KBM-7 (cell line): ENCODE results near the gene TRAPPC1.
"Not testable (repeated sequence)": the region's sequence is repeated elsewhere in the genome, so short reads cannot be mapped to it uniquely, and the experiment has no call there.

Experiments
- DNase-seq: peaks from one replicate; pipeline ENCODE4 v3.0.0-alpha.2; 2015
- in situ Hi-C: fragments of 300-500 bp; cut with MboI; formaldehyde crosslinking; loops from 2 replicates; pipeline ENCODE4 v1.14.3; 2020; ENCODE audit warnings: low sequenced_read_pairs, low pct_unique_long_range_greater_than_20kb, mixed read lengths

TRAPPC1 gene, protein sequence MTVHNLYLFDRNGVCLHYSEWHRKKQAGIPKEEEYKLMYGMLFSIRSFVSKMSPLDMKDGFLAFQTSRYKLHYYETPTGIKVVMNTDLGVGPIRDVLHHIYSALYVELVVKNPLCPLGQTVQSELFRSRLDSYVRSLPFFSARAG

DNA sequence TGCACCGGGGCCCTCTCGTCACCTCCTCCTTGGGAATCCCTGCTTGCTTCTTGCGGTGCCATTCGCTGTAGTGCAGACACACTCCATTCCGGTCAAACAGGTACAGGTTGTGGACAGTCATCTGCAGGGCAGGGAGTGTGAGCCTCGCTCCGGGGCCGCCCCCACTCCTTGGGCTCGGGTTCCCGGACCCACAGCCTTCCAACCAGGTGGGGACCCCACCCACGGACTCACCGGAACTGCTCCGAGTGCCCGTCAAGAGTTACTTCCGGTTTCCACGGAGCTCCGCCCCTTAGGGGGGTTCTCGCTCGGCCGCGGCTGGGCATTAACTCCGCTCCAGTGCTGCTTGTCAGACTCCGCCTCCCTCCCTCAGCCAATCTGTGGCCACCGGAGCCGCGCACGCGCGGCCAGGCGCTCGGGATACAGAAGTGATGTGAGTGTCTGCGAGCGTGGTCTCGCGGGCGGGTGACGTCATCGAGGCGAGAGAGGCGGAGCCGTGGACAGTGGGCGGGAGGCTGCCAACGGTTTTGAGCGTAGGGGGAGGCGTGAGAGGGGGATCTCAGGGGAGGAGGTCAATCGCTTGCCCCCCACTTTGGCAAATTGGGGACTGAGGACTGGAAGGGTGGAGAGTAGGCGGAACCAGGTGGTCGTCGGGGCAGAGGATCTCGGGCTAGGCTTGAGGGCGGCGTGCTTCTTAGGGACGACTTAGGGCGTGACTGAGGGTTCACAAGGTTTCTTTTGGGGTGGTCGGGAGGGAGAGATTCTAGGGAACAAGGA lies at the start of gene TRAPPC1, which contains the start of gene CNTROB:
Gene TRAPPC1, minus strand, starts transcription at position 238 of the 774 bp plus-strand sequence. Its CDS starts 117 bp downstream, at position 121.
Gene CNTROB, plus strand, starts transcription at position 498 of the 774 bp plus-strand sequence. CDS start 874 bp downstream, outside the sequence.
- DNase-seq = peak; percentile 99
- in situ Hi-C loops = no loop called here

DNA sequence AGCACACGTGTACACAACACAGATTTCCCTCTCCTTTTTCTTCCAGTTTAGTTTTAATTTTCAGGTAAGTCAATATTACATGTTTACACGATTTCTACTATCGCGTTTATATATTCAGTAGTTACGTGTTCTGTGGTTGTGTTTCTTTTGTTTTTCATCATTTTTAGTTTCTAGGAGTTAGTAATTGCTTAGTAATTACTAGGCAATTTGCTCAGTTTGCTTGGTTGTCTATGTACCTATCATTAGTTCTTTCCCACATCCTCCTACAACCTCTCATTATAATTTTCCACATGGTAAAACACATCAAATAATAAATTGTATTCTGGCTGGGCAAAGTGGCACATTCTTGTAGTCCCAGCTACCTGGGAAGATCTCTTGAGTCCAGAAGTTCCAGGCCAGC lies 46.1 kb upstream of the TRAPPC1 start:
- DNase-seq = no peak

DNA sequence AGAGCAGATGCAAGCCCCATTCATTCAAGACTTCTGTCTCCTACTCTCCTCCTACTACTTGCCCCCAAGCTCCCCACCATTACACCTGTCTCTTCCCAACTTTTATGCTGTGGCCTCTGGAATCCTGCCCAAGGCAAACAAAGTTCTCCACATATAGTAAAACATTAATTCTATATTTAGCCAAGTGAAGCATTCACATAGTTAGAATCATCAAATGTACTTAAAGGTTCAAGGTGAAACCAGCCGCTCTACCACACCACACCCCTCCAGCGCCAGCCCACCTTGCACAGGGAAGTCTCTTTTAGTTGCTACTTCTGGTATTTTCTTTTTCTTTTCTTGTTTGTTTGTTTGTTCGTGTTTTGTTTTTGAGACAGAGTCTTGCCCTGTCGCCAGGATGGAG lies 45.3 kb upstream of the TRAPPC1 start:
- in situ Hi-C loops = no loop called here
- no peak for DNase-seq

More for the DNA sequence above, 46.1 kb upstream of the TRAPPC1 start:
- in situ Hi-C loops = no loop called here

DNA sequence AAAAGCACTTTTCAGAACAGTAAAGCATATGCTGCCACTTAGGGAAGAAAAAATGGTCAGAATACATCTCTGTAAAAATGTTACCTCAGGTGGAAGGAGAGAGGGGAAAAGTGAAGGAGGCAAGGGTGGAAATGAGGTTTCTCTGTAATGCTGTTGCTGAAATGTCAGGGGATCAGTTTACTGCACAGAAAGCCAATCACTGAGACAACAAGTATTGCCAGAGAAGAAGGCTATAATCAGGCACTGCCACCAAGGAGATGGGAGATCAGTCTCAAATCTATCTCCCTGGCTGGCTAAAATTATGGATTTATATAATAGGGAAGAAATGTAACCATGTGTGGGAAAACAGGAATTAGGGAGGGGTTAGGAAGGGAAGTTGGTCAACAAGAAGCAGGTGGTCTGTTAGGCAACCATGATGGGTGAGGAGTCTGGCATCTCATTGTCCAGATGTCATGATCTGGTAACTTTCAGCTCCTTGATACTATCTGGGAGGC lies 42.9 kb upstream of the TRAPPC1 start:
- in situ Hi-C loops = no loop called here
- DNase-seq = no peak

DNA sequence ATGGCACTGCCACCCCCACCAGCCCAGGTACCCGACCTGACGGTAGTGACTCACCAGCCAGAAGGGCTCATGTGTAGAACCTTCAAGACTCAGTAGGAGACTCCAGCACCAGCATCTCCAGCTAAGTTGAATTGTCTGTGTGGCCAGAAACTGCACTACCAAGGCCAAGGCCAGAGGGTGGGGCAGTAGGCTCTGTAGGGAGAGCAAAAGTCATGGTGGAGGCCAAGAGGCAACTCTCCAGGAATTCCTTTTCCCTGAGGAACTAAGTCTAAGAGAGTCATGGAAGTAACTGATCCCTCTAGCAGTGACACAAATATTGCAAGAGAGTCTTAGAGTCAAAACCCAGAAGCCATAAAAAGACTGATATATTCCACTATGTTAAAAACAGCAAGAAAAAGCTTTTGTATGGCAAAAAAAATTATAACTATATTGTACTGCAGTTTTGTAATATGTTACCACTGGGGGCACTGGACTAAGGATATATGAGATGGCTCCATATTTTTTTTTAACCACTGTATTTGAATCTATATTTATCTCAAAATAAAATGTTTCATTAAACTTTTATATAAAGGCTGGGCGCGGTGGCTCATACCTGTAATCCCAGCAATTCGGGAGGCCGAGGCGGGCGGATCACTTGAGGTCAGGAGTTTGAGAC lies 40.5 kb upstream of the TRAPPC1 start:
- no peak for DNase-seq
- in situ Hi-C loops = no loop called here

DNA sequence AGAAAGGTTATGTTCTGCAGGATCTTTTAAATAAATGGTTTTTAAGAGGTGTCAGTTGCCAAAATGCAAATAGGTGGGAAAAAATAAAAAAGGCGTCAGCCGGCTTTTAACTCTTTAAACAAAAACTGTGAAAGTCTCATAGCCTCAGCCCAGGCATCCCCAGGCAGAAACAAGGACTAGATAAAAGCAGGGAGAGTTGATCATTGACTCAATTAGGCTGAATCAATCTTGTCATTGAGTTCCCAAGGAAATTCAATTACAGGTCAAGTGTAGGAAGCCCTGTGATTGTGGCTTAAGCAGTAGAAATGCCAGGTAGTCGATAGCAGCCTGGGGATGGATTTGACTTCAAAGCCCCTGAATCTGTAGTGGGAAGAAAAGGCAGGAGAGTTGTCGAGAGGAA lies 39.9 kb upstream of the TRAPPC1 start:
- DNase-seq = no peak
- in situ Hi-C loops = no loop called here

DNA sequence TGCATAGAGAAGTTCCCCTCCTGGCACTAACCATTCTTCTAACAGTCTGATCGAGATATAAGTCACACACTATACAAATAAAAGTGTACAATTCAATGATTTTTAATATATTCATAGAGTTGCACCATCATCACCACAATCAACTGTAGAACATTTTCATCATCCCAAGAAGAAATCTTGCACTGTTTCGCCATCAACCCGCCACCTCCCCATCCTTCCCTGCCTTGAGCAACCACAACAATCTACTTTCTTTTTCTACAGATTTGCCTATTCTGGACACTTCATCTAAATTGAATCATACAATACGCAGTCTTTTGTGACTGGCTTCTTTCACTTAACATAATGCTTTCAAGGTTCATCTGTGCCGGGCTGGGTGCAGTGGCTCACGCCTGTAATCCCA lies 37.7 kb upstream of the TRAPPC1 start:
- DNase-seq = no peak

DNA sequence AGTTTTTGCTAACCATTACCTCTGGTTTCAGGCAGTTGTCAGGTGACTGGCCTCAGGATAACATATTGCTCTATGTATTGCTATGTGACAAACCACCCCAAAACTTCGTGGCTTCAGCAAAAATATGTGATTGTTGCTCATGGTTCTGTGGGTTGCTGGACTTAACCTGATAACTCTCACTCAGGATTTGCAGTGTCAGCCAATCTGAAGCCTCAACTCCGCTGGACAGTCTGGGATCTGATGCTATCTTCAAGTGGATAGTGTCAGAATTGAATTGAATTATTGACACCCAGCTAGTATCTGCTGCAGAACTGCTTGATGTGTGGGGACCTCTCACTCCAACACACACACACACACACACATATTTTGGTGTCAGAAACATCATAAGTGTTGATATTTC lies 36.0 kb upstream of the TRAPPC1 start:
- DNase-seq = no peak
- in situ Hi-C loops = no loop called here

More for the DNA sequence above, 37.7 kb upstream of the TRAPPC1 start:
- in situ Hi-C loops = no loop called here

DNA sequence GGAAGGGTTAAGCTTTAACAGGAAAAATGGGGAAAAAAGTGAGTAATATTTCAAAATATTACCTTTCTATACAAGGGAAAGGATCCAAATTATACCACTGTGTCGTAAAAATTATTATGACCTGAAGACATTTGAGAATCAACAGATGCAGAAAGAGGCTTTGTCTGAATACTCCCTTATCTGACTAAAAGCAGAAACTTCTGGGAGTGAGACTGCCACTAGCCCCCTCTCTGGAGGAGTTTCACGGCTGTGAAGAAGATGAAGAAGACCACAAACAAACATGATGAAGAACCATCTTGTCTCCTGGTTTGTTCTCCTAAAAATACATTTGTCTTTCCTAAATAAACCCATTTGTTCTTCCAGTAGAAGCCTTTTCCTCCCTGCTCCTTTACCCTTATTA lies 29.7 kb upstream of the TRAPPC1 start:
- DNase-seq = no peak
- in situ Hi-C loops = no loop called here

DNA sequence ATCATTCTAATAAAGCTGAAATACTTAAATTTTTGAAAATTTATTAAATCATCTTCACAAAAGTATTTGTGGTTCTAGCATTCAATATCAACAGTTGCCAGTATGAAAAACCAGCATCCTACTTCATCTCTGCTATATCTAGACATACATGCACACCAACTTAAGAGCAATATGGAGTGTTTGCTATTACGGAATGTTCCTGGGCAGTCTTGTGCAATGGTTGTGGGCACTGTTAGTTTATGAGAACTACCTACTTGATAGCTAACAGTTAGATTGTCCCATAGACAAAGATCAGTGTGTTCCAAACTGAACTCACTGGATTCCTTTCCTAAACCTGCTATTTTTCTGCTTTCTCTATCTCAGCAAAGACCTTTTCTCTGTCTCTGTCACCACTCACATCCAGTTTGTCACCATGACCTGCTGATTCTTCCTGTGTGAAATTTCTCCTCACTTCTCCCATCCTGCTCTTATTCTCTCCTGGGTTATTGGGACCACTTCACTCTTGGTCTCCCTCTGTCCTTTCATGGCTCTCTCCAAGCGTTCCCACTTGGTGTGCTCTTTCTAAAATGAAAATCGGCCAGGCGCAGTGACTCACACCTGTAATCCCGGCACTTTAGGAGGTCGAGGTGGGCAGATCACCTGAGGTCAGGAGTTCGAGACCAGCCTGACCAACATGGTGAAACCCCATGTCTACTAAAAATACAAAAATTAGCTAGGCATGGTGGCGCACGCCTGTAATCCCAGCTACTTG lies 27.9 kb upstream of the TRAPPC1 start:
- DNase-seq = no peak
- in situ Hi-C loops = no loop called here

DNA sequence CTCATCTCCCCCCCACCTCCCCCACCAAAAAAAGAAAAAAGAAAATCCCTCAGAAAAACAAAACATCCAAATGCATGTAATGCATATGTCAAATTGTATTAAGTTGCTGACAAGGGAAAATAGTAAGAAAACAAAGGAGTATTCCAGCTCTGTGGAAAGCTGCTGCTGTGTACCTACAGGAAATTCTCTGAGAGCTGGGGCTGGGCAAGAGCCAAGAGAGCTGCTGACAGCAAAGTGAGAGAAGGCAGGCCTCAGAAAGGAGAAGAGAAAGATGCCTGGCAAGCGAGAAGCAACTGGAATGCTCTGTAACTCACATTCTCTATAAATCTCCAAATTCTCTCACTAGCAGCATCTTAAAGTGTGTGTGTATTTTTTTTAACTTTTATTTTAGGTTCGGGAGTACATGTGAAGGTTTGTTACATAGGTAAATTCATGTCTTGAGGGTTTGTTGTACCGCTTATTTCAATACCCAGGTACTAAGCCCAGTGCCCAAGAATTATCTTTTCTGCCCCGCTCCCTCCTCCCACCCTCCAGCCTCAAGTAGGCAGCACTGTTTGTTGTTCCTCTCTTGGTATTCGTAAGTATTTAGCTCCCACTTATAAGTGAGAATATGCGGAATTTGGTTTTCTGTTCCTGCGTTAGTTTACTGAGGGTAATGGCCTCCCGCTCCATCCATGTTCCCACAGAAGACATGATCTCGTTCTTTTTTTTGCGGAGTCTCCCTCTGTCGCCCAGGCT lies 24.7 kb upstream of the TRAPPC1 start:
- no peak for DNase-seq
- in situ Hi-C loops = no loop called here

DNA sequence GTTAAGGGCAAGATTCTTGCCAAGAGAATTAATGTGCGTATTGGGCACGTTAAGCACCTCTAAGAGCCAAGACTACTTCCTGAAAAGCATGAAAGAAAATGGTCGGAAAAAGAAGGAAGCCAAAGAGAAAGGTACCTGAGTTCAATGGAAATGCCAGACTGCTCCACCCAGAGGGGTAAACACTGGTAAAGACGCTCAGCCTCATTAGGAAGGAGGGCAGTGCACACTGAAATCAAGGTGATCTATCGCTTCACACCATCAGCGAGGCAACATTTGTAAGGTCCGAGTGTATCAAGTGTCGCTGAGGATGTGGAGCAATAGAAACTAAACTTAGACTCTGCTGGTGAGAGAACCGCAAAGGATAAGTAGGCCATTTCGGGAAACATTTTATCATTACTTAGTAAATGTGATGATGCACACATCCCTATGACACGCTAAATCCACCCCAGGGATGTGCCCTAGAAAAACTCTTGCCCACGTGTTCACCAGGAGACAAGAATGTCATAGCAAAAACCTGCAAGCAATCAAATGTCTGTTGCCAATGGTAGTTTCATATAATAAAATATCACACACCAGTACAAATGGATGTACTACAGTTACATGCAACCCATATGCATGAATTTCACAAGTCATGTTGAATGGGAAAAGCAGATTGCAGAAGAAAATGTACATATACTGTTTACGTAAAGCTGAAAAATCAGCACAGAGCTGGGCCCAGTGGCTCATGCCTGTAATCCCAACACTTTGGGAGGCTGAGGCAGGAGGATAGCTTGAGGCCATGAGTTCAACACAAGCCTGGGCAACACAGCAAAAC lies 23.9 kb upstream of the TRAPPC1 start:
- no peak for DNase-seq
- in situ Hi-C loops = no loop called here

DNA sequence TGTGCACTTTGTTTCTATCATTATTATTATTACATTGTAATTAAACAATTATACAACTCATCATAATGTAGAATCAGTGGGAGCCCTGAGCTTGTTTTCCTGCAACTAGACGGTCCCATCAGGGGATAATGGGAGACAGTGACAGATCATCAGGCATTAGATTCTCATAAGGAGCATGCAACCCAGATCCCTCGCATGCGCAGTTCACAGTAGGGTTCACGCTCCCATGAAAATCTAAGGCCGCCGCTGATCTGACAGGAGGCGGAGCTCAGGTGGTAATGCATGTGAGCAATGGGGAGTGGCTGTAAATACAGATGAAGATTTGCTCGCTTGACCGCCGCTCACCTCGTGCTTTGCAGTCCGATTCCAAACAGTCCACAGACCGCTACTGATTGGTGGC lies 21.5 kb upstream of the TRAPPC1 start:
- in situ Hi-C loops, DNase-seq: not testable (repeated sequence)

DNA sequence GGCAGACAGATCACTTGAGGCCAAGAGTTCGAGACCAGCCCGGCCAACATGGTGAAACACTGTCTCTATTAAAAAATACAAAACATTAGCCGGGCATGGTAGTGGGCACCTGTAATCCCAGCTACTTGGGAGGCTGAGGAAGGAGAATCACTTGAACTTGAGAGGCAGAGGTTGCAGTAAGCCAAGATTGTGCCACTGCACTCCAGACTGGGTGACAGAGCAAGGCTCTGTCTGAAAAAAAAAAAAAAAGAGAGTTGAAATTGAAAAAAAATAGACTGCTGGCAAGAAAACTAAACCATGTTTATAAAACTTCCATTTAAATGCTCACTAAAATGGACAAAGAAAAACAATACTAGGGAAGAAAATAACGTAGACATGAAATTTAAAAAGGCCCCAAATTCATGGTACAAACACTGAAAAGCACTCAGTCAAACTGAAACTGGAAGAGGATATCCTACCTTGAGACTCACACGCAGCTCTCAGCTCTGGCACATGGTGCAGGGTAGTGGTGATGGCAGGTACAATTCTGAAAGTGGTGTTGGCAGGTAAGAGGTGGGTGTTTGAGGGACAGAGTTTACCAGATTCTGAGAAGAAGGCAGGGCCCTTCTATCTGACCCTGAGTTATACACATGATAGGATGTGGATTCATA lies 19.5 kb upstream of the TRAPPC1 start:
- no peak for DNase-seq
- in situ Hi-C loops = no loop called here

DNA sequence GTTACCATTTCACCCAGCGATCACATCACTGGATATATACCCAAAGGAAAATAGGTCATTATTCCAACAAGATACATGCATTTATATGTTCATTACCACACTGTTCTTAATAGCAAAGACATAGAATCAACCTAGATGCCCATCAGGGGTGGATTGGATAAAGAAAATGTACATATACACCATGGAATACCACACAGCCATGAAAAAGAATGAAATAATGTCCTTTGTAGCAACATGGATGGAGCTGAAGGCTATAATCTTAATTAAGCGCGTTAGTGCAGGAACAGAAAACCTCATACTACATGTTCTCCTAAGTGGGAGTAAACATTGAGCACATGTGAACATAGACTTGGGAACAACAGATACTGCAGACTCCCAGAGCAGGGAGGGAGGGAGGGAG lies 18.8 kb upstream of the TRAPPC1 start:
- no peak for DNase-seq
- in situ Hi-C loops = no loop called here

DNA sequence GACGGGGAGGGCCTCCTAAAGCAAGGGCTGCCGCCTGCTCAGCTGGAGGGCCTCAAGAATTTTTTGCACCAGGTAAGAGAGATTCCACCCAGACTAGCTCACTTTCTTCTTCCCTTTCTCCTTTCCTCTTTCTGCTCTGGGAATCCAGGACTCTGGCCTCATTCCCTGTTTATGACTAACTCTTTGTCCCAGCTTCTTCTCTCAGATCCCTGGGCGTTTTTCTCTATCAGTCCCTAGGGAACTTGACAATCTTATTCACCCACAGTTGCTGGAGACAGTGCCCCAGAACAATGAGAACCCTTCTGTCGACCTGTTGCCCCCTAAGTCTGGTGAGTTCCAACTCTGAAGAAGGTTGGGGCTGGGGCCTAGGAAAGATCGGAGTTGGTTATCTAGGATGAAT lies 15.9 kb upstream of the TRAPPC1 start:
- in situ Hi-C loops = no loop called here
- no peak for DNase-seq

DNA sequence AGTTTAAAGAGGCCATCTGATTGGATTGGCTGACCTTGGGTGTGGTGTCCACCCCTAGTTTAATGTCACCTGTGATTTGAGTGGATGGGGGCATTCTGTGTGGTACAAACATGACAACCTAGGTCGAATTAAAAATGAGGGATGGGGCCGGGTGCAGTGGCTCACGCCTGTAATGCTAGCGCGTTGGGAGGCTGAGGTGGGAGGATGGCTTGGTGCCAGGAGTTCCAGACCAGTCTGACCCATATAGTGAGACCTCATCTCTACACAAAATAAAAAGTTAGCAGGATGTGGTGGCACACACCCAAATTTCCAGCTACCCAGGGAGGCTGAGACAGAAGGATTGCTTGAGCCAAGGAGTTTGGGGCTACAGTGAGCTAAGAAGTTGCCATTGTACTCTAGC lies 14.7 kb upstream of the TRAPPC1 start:
- DNase-seq = no peak
- in situ Hi-C loops = no loop called here

DNA sequence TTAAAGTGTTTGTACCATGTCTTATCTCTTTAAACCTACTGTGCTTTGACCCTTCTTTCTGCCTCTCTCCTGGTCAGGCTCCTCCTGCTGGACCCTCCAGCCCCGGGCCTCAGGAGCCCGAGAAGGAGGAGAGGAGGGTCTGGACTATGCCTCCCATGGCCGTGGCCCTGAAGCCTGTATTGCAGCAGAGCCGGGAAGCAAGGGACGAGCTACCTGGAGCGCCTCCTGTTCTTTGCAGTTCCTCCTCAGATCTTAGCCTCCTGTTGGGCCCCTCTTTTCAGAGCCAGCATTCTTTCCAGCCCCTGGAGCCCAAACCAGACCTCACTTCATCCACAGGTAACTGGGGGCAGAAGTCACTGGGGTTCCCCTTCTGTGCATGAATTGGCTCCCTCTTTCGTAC lies 13.9 kb upstream of the TRAPPC1 start:
- in situ Hi-C loops = no loop called here
- DNase-seq = no peak
